Peyer's patch (tissue), 4 donors: ENCODE data around the gene USB1.

Experiments used
- CTCF ChIP-seq, 6 experiments: fragments of 450-650 bp in 4 of 6; fragments of 200-600 bp in 2 of 6; sonication (generic) in 1 of 6; IDR thresholded peaks; one replicate each; pipeline ENCODE4 v1.5.1; 2017 to 2019; ENCODE audit warnings: antibody characterized with exemption in 6 of 6, mild to moderate bottlenecking in 3 of 6, moderate library complexity in 1 of 6
- POLR2A ChIP-seq, 2 donors: fragments of 450-650 bp; IDR thresholded peaks; one replicate each; pipeline ENCODE4 v1.5.1; 2017; ENCODE audit warnings: antibody characterized with exemption in 2 of 2, mild to moderate bottlenecking in 2 of 2, moderate library complexity in 2 of 2

DNA sequence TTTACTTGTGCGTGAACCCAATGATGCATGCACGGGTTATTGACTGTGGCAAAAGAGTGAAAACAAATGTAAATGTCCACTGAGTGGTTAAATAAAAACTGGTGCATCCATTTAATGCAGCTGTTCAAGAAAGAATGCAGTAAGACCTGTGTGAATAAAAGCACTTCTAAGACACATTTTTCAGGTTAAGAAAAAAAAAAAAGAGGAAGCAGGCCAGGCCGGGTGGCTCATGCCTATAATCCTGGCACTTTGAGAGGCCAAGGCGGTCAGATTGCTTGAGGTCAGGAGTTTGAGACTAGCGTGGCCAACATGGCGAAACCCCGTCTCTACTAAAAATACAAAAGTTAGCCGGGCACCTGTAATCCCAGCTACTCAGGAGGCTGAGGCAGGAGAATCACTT lies 42.1 kb upstream of the USB1 start:
- TF ChIP-seq CTCF (IDR thresholded peaks at IDR 0.05) (no peak), POLR2A (IDR thresholded peaks at IDR 0.05) (no peak)
